Ascending aorta (tissue), 2 donors: Measurements from ENCODE around the gene GHRHR. TPM values are rescaled to one million over a fixed set of nuclear protein-coding genes. Genes with fewer than 3 reads are reported as not detected.

ENCODE experiments used
- DNase-seq, 2 donors: peaks; one replicate each; pipeline ENCODE4 v3.0.0-alpha.2; 2019; ENCODE audit warnings: low spot score in 2 of 2
- H3K27ac ChIP-seq, 2 donors: fragments of 200-600 bp; sonication (generic); one replicate each; pipeline ENCODE4 v1.5.1; 2016 to 2017; ENCODE audit warnings: mild to moderate bottlenecking in 1 of 2
- H3K27me3 ChIP-seq: fragments of 200-600 bp; sonication (generic); one replicate; pipeline ENCODE4 v1.5.1; 2017
- H3K36me3 ChIP-seq, 2 donors: fragments of 200-600 bp; sonication (generic); one replicate each; pipeline ENCODE4 v1.5.1; 2016
- H3K4me1 ChIP-seq, 2 donors: fragments of 200-600 bp; sonication (generic); one replicate each; pipeline ENCODE4 v1.5.1; 2016 to 2017; ENCODE audit warnings: mild to moderate bottlenecking in 1 of 2
- H3K4me3 ChIP-seq, 2 donors: fragments of 200-600 bp; sonication (generic); one replicate each; pipeline ENCODE4 v1.5.1; 2016 to 2017; ENCODE audit warnings: mild to moderate bottlenecking in 1 of 2
- H3K9me3 ChIP-seq, 2 donors: fragments of 200-600 bp; sonication (generic); one replicate each; pipeline ENCODE4 v1.5.1; 2016
- intact Hi-C: fragments of 100-400 bp; cut with DNase I; formaldehyde crosslinking; loops from one replicate; pipeline ENCODE4 v1.15.1; 2023
- total RNA-seq: library from RNA; depleted of rRNA; stranded (reverse); fragments of >200 nt; gene quantifications from one replicate; pipeline ENCODE4 v1.1.0, GENCODE V29; 2016
- TF ChIP-seq, protein P1 (sequence below), 3 experiments: fragments of 200-600 bp in 2 of 3; fragments of 450-650 bp in 1 of 3; sonication (generic) in 2 of 3; IDR thresholded peaks; one replicate each; pipeline ENCODE4 v1.5.1; 2016 to 2019; ENCODE audit warnings: antibody characterized with exemption in 3 of 3, mild to moderate bottlenecking in 1 of 3, moderate library complexity in 1 of 3

The GHRHR gene
- total RNA-seq, 1 donor from 2014 or later = not detected

DNA sequence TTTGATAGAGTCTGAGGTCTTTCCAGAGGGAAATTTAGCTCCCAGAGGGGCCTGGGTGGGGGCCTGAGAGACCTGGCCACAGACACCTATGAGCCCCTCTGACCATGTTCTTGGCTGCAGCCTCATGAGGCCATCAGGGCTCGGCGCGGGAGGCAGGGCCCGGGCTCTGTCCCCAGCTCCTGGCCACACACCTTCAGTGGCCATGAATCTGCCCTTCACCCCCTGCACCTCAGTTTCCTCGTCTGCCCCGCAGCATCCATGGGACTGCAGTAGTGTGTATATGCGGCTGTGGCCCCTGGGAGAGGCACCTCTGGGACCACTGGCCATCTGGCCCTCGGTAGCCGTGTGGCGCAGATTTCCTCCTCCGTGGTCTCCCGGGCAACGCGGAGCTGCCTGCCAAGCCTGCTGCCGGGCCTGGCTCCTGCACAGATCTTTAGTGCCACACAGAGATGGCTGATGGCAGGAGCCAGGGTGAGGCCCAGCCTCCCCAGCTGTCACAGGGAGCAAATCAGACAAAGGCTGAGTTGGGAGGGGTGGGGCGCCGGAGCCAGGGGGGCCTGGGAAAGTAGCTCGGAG lies 64.8 kb downstream of the GHRHR start:
- Histone ChIP-seq H3K27ac (no peak overlapping the region), H3K4me1 (no peaks in the 10 kb centered on the region), H3K9me3 (no peaks in the 10 kb centered on the region), H3K36me3 (no peaks in the 10 kb centered on the region), H3K4me3 (no peak overlapping the region), H3K27me3 (no peaks in the 10 kb centered on the region)
- intact Hi-C loops = no loop called here
- no peak for DNase-seq
- TF ChIP-seq, protein P1, sequence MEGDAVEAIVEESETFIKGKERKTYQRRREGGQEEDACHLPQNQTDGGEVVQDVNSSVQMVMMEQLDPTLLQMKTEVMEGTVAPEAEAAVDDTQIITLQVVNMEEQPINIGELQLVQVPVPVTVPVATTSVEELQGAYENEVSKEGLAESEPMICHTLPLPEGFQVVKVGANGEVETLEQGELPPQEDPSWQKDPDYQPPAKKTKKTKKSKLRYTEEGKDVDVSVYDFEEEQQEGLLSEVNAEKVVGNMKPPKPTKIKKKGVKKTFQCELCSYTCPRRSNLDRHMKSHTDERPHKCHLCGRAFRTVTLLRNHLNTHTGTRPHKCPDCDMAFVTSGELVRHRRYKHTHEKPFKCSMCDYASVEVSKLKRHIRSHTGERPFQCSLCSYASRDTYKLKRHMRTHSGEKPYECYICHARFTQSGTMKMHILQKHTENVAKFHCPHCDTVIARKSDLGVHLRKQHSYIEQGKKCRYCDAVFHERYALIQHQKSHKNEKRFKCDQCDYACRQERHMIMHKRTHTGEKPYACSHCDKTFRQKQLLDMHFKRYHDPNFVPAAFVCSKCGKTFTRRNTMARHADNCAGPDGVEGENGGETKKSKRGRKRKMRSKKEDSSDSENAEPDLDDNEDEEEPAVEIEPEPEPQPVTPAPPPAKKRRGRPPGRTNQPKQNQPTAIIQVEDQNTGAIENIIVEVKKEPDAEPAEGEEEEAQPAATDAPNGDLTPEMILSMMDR (IDR thresholded peaks at IDR 0.05) = no peak

Other genes starting within 250 kb of the GHRHR start
- gene INMT, start 211.8 kb upstream of the GHRHR start, total RNA-seq = 51.8 TPM
- gene MINDY4, start 192.5 kb upstream of the GHRHR start, total RNA-seq = 6.0 TPM
- gene AQP1, start 52.1 kb upstream of the GHRHR start, total RNA-seq = 2,113 TPM
- gene ADCYAP1R1, start 88.4 kb downstream of the GHRHR start, total RNA-seq = 7.8 TPM